ENCODE results near the gene CYP1A2. TPM values are rescaled to one million over a fixed set of nuclear protein-coding genes. Genes with fewer than 3 reads are reported as not detected.

The CYP1A2 gene
- total RNA-seq, 1 donor: not detected

DNA sequence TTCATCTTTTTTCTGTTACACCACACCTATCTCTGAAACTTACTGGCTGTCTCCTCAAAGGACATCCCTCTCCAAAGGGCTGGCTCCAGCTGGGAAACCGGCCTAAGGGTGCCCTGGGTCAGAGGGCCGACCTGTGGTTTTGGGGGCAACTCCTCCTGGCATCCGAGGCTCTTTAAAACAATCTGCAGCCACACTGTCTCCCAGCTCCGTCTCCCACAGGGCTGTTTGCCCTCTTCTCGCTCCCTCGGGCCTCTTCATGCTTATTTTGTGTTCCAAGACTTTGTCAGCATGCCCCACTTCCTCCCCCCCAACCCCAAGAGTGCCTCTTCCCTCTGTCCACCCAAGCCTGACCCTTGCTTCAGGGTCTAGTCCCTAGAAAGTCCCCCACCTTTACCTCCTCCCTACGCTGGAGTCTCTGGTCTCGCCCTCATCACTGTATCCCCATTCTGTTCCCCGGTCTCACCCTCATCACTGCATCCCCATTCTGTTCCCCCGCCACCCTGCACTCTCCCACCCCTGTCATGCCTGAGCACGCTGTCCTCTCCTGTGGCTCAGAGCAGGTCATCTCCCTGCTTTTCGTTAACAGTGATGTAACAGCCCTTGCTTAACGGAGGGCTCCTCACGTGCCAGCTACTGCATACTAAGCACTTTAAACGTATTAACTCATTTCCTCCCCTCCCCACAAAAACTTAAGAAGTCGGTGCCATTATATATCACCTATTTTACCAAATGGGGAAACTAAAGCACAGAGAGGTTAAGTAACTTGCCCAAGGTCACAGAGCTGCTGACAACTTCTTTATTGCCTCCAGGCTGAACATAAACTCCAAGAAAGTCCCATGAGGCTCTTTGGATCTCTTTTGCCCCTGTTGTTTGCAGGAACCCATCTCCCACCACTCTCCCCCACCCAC, 32.1 kb downstream of the CYP1A2 start:
- Histone ChIP-seq H3K9me3 (ENCODE audit: low read depth, low read length) (no peaks in the 10 kb centered on the region), H2AFZ (ENCODE audit: low read length) (peak overlapping the region; percentile 91), H3K27me3 (ENCODE audit: insufficient read depth, low read length) (no peaks in the 10 kb centered on the region), H3K79me2 (ENCODE audit: insufficient read depth, low read length) (peaks cover 35% of the 10 kb centered on the region), H3K27ac (ENCODE audit: low read depth, low read length) (no peak overlapping the region), H4K20me1 (ENCODE audit: insufficient read depth, low read length) (peaks cover 27% of the 10 kb centered on the region), H3K36me3 (ENCODE audit: insufficient read depth, low read length) (no peaks in the 10 kb centered on the region), H3K4me1 (ENCODE audit: insufficient read depth, low read length) (peaks cover 31% of the 10 kb centered on the region), H3K4me3 (ENCODE audit: insufficient read depth, low read length) (peak overlapping the region; percentile 88), H3K4me2 (ENCODE audit: insufficient read depth, low read length) (peak overlapping the region; percentile 84)
- DNase-seq (ENCODE audit: insufficient read length, low spot score, missing footprints): peak; percentile 68
- TF ChIP-seq, protein P1, sequence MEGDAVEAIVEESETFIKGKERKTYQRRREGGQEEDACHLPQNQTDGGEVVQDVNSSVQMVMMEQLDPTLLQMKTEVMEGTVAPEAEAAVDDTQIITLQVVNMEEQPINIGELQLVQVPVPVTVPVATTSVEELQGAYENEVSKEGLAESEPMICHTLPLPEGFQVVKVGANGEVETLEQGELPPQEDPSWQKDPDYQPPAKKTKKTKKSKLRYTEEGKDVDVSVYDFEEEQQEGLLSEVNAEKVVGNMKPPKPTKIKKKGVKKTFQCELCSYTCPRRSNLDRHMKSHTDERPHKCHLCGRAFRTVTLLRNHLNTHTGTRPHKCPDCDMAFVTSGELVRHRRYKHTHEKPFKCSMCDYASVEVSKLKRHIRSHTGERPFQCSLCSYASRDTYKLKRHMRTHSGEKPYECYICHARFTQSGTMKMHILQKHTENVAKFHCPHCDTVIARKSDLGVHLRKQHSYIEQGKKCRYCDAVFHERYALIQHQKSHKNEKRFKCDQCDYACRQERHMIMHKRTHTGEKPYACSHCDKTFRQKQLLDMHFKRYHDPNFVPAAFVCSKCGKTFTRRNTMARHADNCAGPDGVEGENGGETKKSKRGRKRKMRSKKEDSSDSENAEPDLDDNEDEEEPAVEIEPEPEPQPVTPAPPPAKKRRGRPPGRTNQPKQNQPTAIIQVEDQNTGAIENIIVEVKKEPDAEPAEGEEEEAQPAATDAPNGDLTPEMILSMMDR (IDR thresholded peaks at IDR 0.05; ENCODE audit: extremely low read depth, low read depth, low read length): no peak

DNA sequence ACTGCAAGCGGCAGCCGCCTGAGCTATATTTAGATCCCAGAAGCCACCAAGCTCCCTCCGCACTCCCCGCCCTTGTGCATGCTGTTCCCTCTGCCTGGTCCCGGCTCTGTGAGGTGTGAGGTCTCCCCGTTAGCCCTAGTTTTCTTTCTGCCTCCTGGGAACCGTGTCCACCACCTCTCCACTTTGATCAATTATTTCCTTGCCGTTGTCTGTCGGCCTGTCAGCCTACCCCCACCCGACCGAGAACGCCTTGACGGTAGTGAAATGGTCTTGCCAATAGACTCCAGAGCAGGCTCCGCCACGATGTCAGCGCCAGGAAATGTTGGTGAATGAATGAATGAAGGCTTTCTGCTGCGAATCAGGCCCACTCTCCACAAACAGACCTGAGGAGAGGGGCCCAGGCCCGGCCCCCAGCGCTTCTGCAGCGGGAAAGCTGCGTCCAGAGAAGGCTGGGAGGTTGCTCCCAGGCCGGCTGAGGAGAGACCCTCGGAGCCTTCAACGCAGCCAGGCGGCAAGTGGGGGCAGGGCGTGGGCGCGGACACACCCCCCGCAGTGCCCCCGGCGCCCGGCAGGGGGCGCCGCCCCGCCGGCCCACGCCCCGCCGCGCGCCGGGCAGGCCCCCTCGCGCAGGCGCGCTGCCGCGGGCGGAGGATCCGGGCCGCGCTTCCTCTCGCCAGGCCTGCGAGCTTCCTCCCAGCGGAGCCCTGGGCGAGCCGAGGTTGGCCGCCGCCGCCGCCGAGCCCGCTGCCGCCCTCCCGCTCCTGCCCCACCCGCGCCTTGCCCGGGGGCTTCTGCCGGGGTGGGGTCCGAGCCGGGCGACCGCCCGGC, 33.0 kb downstream of the CYP1A2 start, which contains the start of gene CSK:
CSK (plus strand) TSS at position 650 of the 828 bp plus-strand sequence. CDS start 16,218 bp downstream, outside the sequence.
- Histone ChIP-seq H3K9me3 (ENCODE audit: low read depth, low read length) (no peaks in the 10 kb centered on the region), H3K4me3 (ENCODE audit: insufficient read depth, low read length) (peak within 1 kb of the TSS; percentile 88), H3K36me3 (ENCODE audit: insufficient read depth, low read length) (no peaks in the 10 kb centered on the region), H4K20me1 (ENCODE audit: insufficient read depth, low read length) (peaks cover 32% of the 10 kb centered on the region), H3K27ac (ENCODE audit: low read depth, low read length) (peak within 1 kb of the TSS; percentile 18), H3K4me1 (ENCODE audit: insufficient read depth, low read length) (peaks cover 37% of the 10 kb centered on the region), H2AFZ (ENCODE audit: low read length) (peak within 1 kb of the TSS; percentile 91), H3K4me2 (ENCODE audit: insufficient read depth, low read length) (peak within 1 kb of the TSS; percentile 86), H3K79me2 (ENCODE audit: insufficient read depth, low read length) (peaks cover 43% of the 10 kb centered on the region), H3K27me3 (ENCODE audit: insufficient read depth, low read length) (no peaks in the 10 kb centered on the region)
- DNase-seq (ENCODE audit: insufficient read length, low spot score, missing footprints): peak; percentile 100
- TF ChIP-seq, protein P1 (IDR thresholded peaks at IDR 0.05; ENCODE audit: extremely low read depth, low read depth, low read length): peak; percentile 34

DNA sequence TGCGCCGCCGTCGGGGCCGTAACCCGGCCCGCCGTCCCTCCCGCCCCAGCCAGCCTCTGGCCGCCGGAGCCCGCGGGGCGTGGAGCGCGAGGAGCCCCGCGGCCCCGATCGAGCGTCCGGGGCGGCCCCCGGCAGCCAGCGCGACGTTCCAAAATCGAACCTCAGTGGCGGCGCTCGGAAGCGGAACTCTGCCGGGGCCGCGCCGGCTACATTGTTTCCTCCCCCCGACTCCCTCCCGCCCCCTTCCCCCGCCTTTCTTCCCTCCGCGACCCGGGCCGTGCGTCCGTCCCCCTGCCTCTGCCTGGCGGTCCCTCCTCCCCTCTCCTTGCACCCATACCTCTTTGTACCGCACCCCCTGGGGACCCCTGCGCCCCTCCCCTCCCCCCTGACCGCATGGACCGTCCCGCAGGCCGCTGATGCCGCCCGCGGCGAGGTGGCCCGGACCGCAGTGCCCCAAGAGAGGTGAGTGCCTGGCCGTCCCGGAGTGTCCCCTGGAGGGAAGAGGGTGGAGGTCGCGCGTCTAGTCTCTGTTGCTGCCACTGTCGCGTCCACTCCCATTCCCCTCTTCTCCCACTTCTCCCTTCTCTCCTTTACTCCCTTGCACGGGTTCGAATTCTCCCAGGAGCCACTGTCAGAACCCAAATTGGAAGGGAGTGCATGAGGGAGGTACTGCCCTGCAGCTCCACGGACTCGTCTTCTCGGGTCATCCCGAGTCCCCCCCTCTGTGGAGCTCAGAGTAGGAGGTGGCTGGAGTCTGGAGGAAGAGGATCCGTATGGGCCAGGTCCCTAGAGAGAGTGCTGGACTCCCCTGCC, 33.8 kb downstream of the CYP1A2 start:
- peaks cover 40% of the 10 kb centered on the region for H4K20me1 ChIP-seq (ENCODE audit: insufficient read depth, low read length)
- TF ChIP-seq, protein P1 (IDR thresholded peaks at IDR 0.05; ENCODE audit: extremely low read depth, low read depth, low read length): no peak
- no peaks in the 10 kb centered on the region for H3K9me3 ChIP-seq (ENCODE audit: low read depth, low read length)
- H3K79me2 ChIP-seq (ENCODE audit: insufficient read depth, low read length): peaks cover 52% of the 10 kb centered on the region
- H2AFZ ChIP-seq (ENCODE audit: low read length): peak overlapping the region; percentile 42
- peak overlapping the region; percentile 86 for H3K4me2 ChIP-seq (ENCODE audit: insufficient read depth, low read length)
- no peaks in the 10 kb centered on the region for H3K27me3 ChIP-seq (ENCODE audit: insufficient read depth, low read length)
- peaks cover 45% of the 10 kb centered on the region for H3K4me1 ChIP-seq (ENCODE audit: insufficient read depth, low read length)
- H3K4me3 ChIP-seq (ENCODE audit: insufficient read depth, low read length): peak overlapping the region; percentile 88
- peak overlapping the region; percentile 18 for H3K27ac ChIP-seq (ENCODE audit: low read depth, low read length)
- peak; percentile 96 for DNase-seq (ENCODE audit: insufficient read length, low spot score, missing footprints)
- H3K36me3 ChIP-seq (ENCODE audit: insufficient read depth, low read length): no peaks in the 10 kb centered on the region
